ENCODE measurements around the gene S1PR2.
"Not testable (repeated sequence)": the region's sequence is repeated elsewhere in the genome, so short reads cannot be mapped to it uniquely, and the experiment has no call there.

The S1PR2 gene

GRCh38 chr19:10223488-10224213, 7.5 kb downstream of the S1PR2 start:
- no peak for DNase-seq

GRCh38 chr19:10222201-10222890, 8.8 kb downstream of the S1PR2 start:
- DNase-seq = no peak

- no peak for DNase-seq
Measured at GRCh38 chr19:10220695-10221094, 10.4 kb downstream of the S1PR2 start.

GRCh38 chr19:10219678-10220077, 11.5 kb downstream of the S1PR2 start:
- DNase-seq = peak; percentile 13

- no peak for DNase-seq
Measured at GRCh38 chr19:10217085-10217484, 14.0 kb downstream of the S1PR2 start.

GRCh38 chr19:10214784-10215183, 16.3 kb downstream of the S1PR2 start:
- no peak for DNase-seq

GRCh38 chr19:10211691-10212090, 19.4 kb downstream of the S1PR2 start:
- DNase-seq = no peak

GRCh38 chr19:10211061-10211460, 20.1 kb downstream of the S1PR2 start:
- DNase-seq = no peak

- DNase-seq = peak; percentile 25
Measured at GRCh38 chr19:10209315-10209714, 21.8 kb downstream of the S1PR2 start.

GRCh38 chr19:10207026-10207425, 24.1 kb downstream of the S1PR2 start:
- no peak for DNase-seq

- DNase-seq = no peak
Measured at GRCh38 chr19:10206226-10206885, 24.8 kb downstream of the S1PR2 start.

GRCh38 chr19:10205636-10206035, 25.5 kb downstream of the S1PR2 start:
- no peak for DNase-seq

GRCh38 chr19:10203686-10204085, 27.4 kb downstream of the S1PR2 start:
- no peak for DNase-seq

- no peak for DNase-seq
Measured at GRCh38 chr19:10201176-10201575, 30.0 kb downstream of the S1PR2 start.

GRCh38 chr19:10200101-10200500, 31.0 kb downstream of the S1PR2 start:
- not testable (repeated sequence) for DNase-seq

- not testable (repeated sequence) for DNase-seq
Measured at GRCh38 chr19:10198889-10199644, 32.1 kb downstream of the S1PR2 start.

- DNase-seq = no peak
Measured at GRCh38 chr19:10195199-10195519, 36.0 kb downstream of the S1PR2 start.

GRCh38 chr19:10194500-10195198, 36.5 kb downstream of the S1PR2 start, which contains the start of gene DNMT1:
TSS of gene DNMT1 (minus strand) at chr19:10194953. CDS start at chr19:10194899, 54 bp downstream.
- DNase-seq = peak; percentile 97

- DNase-seq = peak; percentile 8
Measured at GRCh38 chr19:10193790-10194499, 37.2 kb downstream of the S1PR2 start.

- DNase-seq = no peak
Measured at GRCh38 chr19:10192922-10193321, 38.2 kb downstream of the S1PR2 start.

GRCh38 chr19:10191347-10191746, 39.8 kb downstream of the S1PR2 start:
- DNase-seq = no peak

- DNase-seq = no peak
Measured at GRCh38 chr19:10190026-10190425, 41.1 kb downstream of the S1PR2 start.
